K562 (cell line): ENCODE results near the gene LAPTM4A. TPM values are rescaled to one million over a fixed set of nuclear protein-coding genes. Genes with fewer than 3 reads are reported as not detected.

Experiments
- ATF7 ChIP-seq: fragments of 450-650 bp; IDR thresholded peaks from 2 replicates; pipeline ENCODE4 v1.7.1; 2014; ENCODE audit warnings: mild to moderate bottlenecking, moderate library complexity
- CBFA2T3 ChIP-seq: fragments of 450-650 bp; IDR thresholded peaks from 2 replicates; pipeline ENCODE4 v1.6.1; 2017
- E2F8 ChIP-seq: fragments of 450-650 bp; IDR thresholded peaks from 2 replicates; pipeline ENCODE4 v1.7.1; 2018; ENCODE audit warnings: mild to moderate bottlenecking, low read depth; ENCODE audit not compliant: partially characterized antibody
- FOXJ2 ChIP-seq: fragments of 200-800 bp; sonication (Bioruptor generic); IDR thresholded peaks from 2 replicates; pipeline ENCODE4 v1.6.1; 2016; ENCODE audit warnings: missing genetic modification characterization, missing compliant biosample characterization
- GTF2E2 ChIP-seq: fragments of 200-800 bp; sonication (Bioruptor generic); IDR thresholded peaks from 2 replicates; pipeline ENCODE4 v1.6.1; 2016; ENCODE audit warnings: missing genetic modification characterization, missing compliant biosample characterization
- HES1 ChIP-seq: fragments of 450-650 bp; IDR thresholded peaks from 2 replicates; pipeline ENCODE4 v1.6.1; 2016; ENCODE audit warnings: low read depth, mild to moderate bottlenecking, moderate library complexity
- MECOM ChIP-seq: fragments of 250-450 bp; sonication (Bioruptor Pico); IDR thresholded peaks from 2 replicates; pipeline ENCODE4 v1.8.0; 2022; ENCODE audit warnings: inconsistent platforms
- NRF1 ChIP-seq, 2 experiments: fragments of 450-650 bp; IDR thresholded peaks in 1 of 2; conservative IDR thresholded peaks in 1 of 2; 2 replicates each; pipeline ENCODE4 v1.6.1; 2014; ENCODE audit warnings: mild to moderate bottlenecking in 2 of 2
- SRSF9 ChIP-seq: fragments of 200-400 bp; formaldehyde crosslinking; IDR thresholded peaks from 2 replicates; pipeline ENCODE4 v1.6.1; 2017; ENCODE audit warnings: low read depth, low read length, borderline replicate concordance
- STAG1 ChIP-seq: sonication (generic); formaldehyde crosslinking; IDR thresholded peaks from 2 replicates; pipeline ENCODE4 v1.5.0; 2020; ENCODE audit warnings: missing genetic modification reagents, borderline replicate concordance
- TRIM24 ChIP-seq, 2 experiments: fragments of 450-650 bp; IDR thresholded peaks; 2 replicates each; pipeline ENCODE4 v1.6.1; 2016
- XRCC3 ChIP-seq: fragments of 450-650 bp; IDR thresholded peaks from 2 replicates; pipeline ENCODE4 v1.6.1; 2017; ENCODE audit warnings: mild to moderate bottlenecking, moderate library complexity
- ZBTB17 ChIP-seq: fragments of 450-650 bp; formaldehyde crosslinking; IDR thresholded peaks from 2 replicates; pipeline ENCODE4 v1.4.0; 2020; ENCODE audit warnings: mild to moderate bottlenecking
- ZBTB33 ChIP-seq: sonication (generic); formaldehyde crosslinking; IDR thresholded peaks from 2 replicates; pipeline ENCODE4 v1.8.1; 2023; ENCODE audit warnings: mild to moderate bottlenecking, missing genetic modification reagents
- ZNF274 ChIP-seq: IDR thresholded peaks from 2 replicates; pipeline ENCODE4 v1.6.1; 2011; ENCODE audit warnings: low read depth, mild to moderate bottlenecking, low read length, moderate library complexity, borderline replicate concordance
- ZNF695 ChIP-seq: fragments of 450-650 bp; formaldehyde crosslinking; IDR thresholded peaks from 2 replicates; pipeline ENCODE4 v1.4.0; 2020; ENCODE audit warnings: mild to moderate bottlenecking, moderate library complexity
- polyA plus RNA-seq, 8 experiments: library from polyadenylated mRNA; depleted of rRNA in 4 of 8; stranded (reverse) in 5 of 8; unstranded in 3 of 8; fragments of >200 nt; fragmentation: Nextera tagmentation in 2 of 8; fragmentation: Illumina TruSeq in 1 of 8; extraction: Ambion mirVana in 2 of 8; extraction: Trizol in 1 of 8; gene quantifications; 2 replicates each; pipeline versions ENCODE4 v1.2.1 to v1.2.3, GENCODE V29; 2011 to 2014; ENCODE audit warnings: inconsistent platforms in 1 of 8, missing spikeins in 1 of 8
- total RNA-seq, 7 experiments: library from RNA; depleted of rRNA in 6 of 7; stranded (reverse); fragments of >200 nt in 6 of 7; fragmentation: Illumina TruSeq in 2 of 7; extraction: Trizol in 2 of 7; gene quantifications; 2 replicates each; pipeline versions ENCODE4 v1.2.1 to v1.2.3, GENCODE V29; 2011 to 2021; ENCODE audit warnings: low replicate concordance in 1 of 7
- TF ChIP-seq, protein P1 (sequence below): sonication (generic); formaldehyde crosslinking; IDR thresholded peaks from 2 replicates; pipeline ENCODE4 v1.8.0; 2022; ENCODE audit warnings: mild to moderate bottlenecking, missing genetic modification reagents
- TF ChIP-seq, protein P2 (sequence below): fragments of 250-450 bp; sonication (Bioruptor Pico); IDR thresholded peaks from 2 replicates; pipeline ENCODE4 v1.8.0; 2021; ENCODE audit warnings: moderate library complexity, mild to moderate bottlenecking, inconsistent platforms
- TF ChIP-seq, protein P3 (sequence below): sonication (generic); formaldehyde crosslinking; IDR thresholded peaks from 2 replicates; pipeline ENCODE4 v1.9.0; 2022; ENCODE audit warnings: mild to moderate bottlenecking, missing genetic modification reagents
- TF ChIP-seq, protein P4 (sequence below): fragments of 250-450 bp; sonication (Bioruptor Pico); IDR thresholded peaks from 2 replicates; pipeline ENCODE4 v1.8.0; 2021; ENCODE audit warnings: borderline replicate concordance, mild to moderate bottlenecking, moderate library complexity; ENCODE audit not compliant: poor library complexity, severe bottlenecking

The LAPTM4A gene
- total and polyA plus RNA-seq, 9 of the 15 experiments (the other 6 are each of a cell fraction or from before 2014, with no cell fraction given): 13.4 to 157 (median 50.1) TPM

DNA sequence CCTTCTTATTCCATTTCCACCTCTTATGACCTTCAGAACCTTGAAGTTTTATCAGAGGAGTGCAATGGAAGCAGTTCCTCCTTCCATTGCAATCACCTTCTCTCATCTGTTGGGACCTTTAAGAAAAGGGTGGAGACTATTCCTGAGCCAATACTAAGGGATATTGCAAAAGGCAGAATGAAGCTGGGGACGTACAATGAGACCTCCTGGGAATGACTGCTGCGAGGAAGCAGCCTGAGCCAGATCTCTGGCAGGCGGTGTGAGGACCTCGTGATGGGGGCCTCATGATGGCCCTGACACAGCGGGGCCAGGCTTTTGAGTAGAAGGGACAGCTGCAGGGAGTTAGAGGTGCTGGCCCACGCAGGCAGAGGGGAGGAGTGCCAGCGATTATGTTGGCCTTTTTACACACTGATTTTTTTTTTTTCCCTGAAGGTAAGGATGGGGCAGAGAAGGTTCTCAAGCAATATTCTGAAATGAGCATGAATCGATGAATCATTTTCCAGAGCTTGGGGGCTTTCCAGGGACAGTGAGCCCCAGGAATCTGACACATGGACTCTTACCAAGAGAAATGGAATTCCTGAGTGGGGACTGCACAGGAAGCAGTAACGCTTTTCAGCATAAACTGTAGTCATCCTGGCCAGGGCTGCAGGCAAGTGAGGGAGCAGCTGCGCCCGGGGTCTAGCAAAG, 40.0 kb upstream of the LAPTM4A start (continued):
- TF ChIP-seq ATF7: peak; percentile 8; the same call in 1 of the 2 replicates
- TF ChIP-seq ZNF274: no peak
- no peak for TF ChIP-seq SRSF9
- no peak for TF ChIP-seq ZNF695
- TF ChIP-seq STAG1: no peak
- no peak for TF ChIP-seq ZBTB33 (CRISPR knock-in tag)
- TF ChIP-seq, protein P1, sequence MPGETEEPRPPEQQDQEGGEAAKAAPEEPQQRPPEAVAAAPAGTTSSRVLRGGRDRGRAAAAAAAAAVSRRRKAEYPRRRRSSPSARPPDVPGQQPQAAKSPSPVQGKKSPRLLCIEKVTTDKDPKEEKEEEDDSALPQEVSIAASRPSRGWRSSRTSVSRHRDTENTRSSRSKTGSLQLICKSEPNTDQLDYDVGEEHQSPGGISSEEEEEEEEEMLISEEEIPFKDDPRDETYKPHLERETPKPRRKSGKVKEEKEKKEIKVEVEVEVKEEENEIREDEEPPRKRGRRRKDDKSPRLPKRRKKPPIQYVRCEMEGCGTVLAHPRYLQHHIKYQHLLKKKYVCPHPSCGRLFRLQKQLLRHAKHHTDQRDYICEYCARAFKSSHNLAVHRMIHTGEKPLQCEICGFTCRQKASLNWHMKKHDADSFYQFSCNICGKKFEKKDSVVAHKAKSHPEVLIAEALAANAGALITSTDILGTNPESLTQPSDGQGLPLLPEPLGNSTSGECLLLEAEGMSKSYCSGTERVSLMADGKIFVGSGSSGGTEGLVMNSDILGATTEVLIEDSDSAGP (CRISPR knock-in tag): no peak; the same call in 1 of the 2 replicates
- TF ChIP-seq, protein P2, sequence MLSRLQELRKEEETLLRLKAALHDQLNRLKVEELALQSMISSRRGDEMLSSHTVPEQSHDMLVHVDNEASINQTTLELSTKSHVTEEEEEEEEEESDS (CRISPR knock-in tag): no peak
- peak in 1 of 2 experiments; percentile 61; a peak in 1 of 4 replicates for TF ChIP-seq TRIM24 (IDR thresholded peaks at IDR 0.05)
- TF ChIP-seq, protein P3, sequence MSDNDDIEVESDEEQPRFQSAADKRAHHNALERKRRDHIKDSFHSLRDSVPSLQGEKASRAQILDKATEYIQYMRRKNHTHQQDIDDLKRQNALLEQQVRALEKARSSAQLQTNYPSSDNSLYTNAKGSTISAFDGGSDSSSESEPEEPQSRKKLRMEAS (CRISPR knock-in tag): peak; percentile 47
- peak; percentile 68 for TF ChIP-seq CBFA2T3
- peak; percentile 39; the same call in 1 of the 2 replicates for TF ChIP-seq FOXJ2 (tag)
- no peak for TF ChIP-seq E2F8
- TF ChIP-seq GTF2E2 (tag): no peak
- TF ChIP-seq NRF1 (conservative IDR thresholded peaks at IDR 0.05 in 1 of 2, IDR thresholded peaks at IDR 0.05 in 1 of 2): peak; percentile 15 to 29; a peak in 1 of 4 replicates
- no peak for TF ChIP-seq HES1
- TF ChIP-seq, protein P4, sequence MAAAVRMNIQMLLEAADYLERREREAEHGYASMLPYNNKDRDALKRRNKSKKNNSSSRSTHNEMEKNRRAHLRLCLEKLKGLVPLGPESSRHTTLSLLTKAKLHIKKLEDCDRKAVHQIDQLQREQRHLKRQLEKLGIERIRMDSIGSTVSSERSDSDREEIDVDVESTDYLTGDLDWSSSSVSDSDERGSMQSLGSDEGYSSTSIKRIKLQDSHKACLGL: no peak
- TF ChIP-seq ZBTB17 (CRISPR knock-in tag): no peak
- 0 out of 2 replicates have a peak, but pooled peaks have one; percentile 28 for TF ChIP-seq MECOM
- TF ChIP-seq XRCC3: no peak
